ENCODE measurements around the gene SNU13.
"Not testable (repeated sequence)": the region's sequence is repeated elsewhere in the genome, so short reads cannot be mapped to it uniquely, and the experiment has no call there.

SNU13 gene

GRCh38 chr22:41641854-41642253 lies 46.8 kb downstream of the SNU13 start:
- DNase-seq (ENCODE audit: low spot score), result no peak

GRCh38 chr22:41638748-41639147 lies 49.9 kb downstream of the SNU13 start:
- DNase-seq (ENCODE audit: low spot score), result no peak

DNA sequence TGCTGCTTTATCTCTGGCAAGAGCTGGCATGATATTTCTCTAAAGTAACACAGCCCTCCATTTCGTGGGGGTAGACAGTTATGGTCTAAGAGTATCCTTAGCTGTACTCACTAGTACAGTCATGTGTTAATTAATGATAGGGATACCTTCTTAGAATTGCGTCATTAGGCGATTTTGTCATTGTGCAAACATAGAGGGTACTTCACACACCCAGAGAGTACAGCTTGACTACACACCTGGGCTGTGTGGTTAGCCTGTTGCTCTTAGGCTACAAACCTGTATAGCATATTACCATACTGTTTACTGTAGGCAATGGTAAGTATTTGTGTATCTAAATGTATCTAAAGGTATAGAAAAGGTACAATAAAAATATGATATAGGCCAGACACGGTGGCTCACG lies 50.5 kb downstream of the SNU13 start:
- DNase-seq (ENCODE audit: low spot score), result no peak

GRCh38 chr22:41637623-41638022 lies 51.0 kb downstream of the SNU13 start:
- not testable (repeated sequence) for DNase-seq (ENCODE audit: low spot score)

DNA sequence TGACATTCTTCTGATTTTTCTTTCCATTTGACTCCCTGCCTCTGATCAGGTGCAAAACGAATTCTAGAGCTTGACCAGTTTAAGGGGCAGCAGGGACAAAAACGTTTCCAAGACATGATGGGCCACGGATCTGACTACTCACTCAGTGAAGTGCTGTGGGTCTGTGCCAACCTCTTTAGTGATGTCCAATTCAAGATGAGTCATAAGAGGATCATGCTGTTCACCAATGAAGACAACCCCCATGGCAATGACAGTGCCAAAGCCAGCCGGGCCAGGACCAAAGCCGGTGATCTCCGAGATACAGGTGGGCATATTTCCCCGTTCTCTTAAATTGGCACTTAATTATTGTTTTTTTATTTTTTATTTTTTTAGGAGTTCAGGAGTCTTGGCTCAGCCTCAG lies 52.2 kb downstream of the SNU13 start:
- DNase-seq (ENCODE audit: low spot score), result no peak

- DNase-seq (ENCODE audit: low spot score), result not testable (repeated sequence)
Observed at GRCh38 chr22:41634610-41635009, 54.1 kb downstream of the SNU13 start.

DNA sequence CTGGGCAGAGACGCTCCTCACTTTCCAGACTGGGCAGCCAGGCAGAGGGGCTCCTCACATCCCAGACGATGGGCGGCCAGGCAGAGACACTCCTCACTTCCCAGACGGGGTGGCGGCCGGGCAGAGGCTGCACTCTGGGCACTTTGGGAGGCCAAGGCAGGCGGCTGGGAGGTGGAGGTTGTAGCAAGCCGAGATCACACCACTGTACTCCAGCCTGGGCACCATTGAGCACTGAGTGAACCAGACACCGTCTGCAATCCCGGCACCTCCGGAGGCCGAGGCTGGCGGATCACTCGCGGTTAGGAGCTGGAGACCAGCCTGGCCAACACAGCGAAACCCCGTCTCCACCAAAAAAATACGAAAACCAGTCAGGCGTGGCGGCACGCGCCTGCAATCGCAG lies 57.1 kb downstream of the SNU13 start:
- DNase-seq (ENCODE audit: low spot score), result not testable (repeated sequence)

DNA sequence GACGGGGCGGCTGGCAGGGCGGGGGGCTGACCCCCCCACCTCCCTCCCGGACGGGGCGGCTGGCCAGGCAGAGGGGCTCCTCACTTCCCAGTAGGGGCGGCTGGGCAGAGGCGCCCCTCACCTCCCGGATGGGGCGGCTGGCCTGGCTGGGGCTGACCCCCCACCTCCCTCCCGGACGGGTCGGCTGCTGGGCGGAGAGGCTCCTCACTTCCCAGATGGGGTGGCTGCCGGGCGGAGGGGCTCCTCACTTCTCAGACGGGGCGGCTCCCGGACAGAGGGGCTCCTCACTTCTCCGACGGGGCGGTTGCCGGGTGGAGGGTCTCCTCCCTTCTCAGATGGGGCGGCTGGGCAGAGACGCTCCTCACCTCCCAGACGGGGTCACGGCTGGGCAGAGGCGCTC lies 57.6 kb downstream of the SNU13 start:
- DNase-seq (ENCODE audit: low spot score), result not testable (repeated sequence)

GRCh38 chr22:41625577-41625976 lies 63.1 kb downstream of the SNU13 start:
- DNase-seq (ENCODE audit: low spot score), result no peak
